Right lobe of liver (tissue), 4 donors: ENCODE data around the gene LOXL3.

ENCODE experiments used
- CTCF ChIP-seq, 4 donors: fragments of 200-600 bp in 3 of 4; fragments of 450-650 bp in 1 of 4; IDR thresholded peaks; one replicate each; pipeline versions ENCODE4 v1.5.1 to v1.8.0; 2016 to 2022; ENCODE audit warnings: antibody characterized with exemption in 4 of 4, mild to moderate bottlenecking in 2 of 4
- POLR2A ChIP-seq: fragments of 450-650 bp; IDR thresholded peaks from one replicate; pipeline ENCODE4 v1.6.1; 2017; ENCODE audit warnings: antibody characterized with exemption, mild to moderate bottlenecking
- donor health status: DM: no; HTN: no; CAD: no.
- donor health status: DM: no; HTN: no; CAD: no.
- donor health status: DM: no; HTN: yes; CAD: no.

GRCh38 chr2:74564222-74564621, 10.5 kb upstream of the LOXL3 start:
- no peak for TF ChIP-seq CTCF (IDR thresholded peaks at IDR 0.05)
- TF ChIP-seq POLR2A = no peak
